ENCODE measurements around the gene RADIL. TPM values are rescaled to one million over a fixed set of nuclear protein-coding genes. Genes with fewer than 3 reads are reported as not detected.

Gene RADIL
- total and polyA plus RNA-seq, 2 of the 13 experiments (the other 11 are each of a cell fraction or from before 2014, with no cell fraction given) = 0.05 to 0.09 TPM

- Histone ChIP-seq H3K4me3 (replicated peaks in 1 of 3; ENCODE audit: insufficient read depth in 1 of 3, low read depth in 2 of 3, low read length in 3 of 3) (no peak overlapping the region), H3K36me3 (replicated peaks in 1 of 2; ENCODE audit: control insufficient read depth in 1 of 2, insufficient read depth in 2 of 2, low read length in 2 of 2) (no peaks in the 10 kb centered on the region), H3K4me2 (ENCODE audit: low read depth, low read length) (no peak overlapping the region), H3K4me1 (ENCODE audit: insufficient read depth, low read length) (0 out of 2 replicates have a peak, but pooled peaks cover under 1% of the 10 kb centered on the region), H3K9ac (ENCODE audit: insufficient read depth, low read depth, low read length) (no peak overlapping the region), H4K20me1 (ENCODE audit: insufficient read depth, low read length) (no peaks in the 10 kb centered on the region), H3K27ac (ENCODE audit: extremely low read length, insufficient read depth, low read length) (no peak overlapping the region), H3K9me3 (ENCODE audit: low read length) (no peaks in the 10 kb centered on the region), H3K27me3 (ENCODE audit: control insufficient read depth in 1 of 2, insufficient read depth in 2 of 2, low read length in 2 of 2) (peaks cover 9 to 72% of the 10 kb centered on the region in 2 experiments; a peak in 4 of 5 replicates), H2AFZ (ENCODE audit: low read length) (no peak overlapping the region), H3K79me2 (ENCODE audit: insufficient read depth, low read length) (no peaks in the 10 kb centered on the region)
- in situ Hi-C loops (cut with HindIII; ENCODE audit: extremely low pct_ligation_motif_present, low pct_unique_long_range_greater_than_20kb) = no loop called here
- no peak for DNase-seq (ENCODE audit: low spot score)
- ChIA-PET POLR2A (no interaction called here), CTCF (ENCODE audit: low intra/inter-chr PET ratio, low total read pairs) (no interaction called here)
- WGBS (ENCODE audit: low lambda C conversion rate) = 13% methylated on average over 3 of the region's 20 CpGs
- no peak for TF ChIP-seq EHMT2 (IDR thresholded peaks at IDR 0.05; ENCODE audit: borderline replicate concordance, low read depth, low read length)
- no peak for TF ChIP-seq KMT2A (CRISPR knock-in tag; IDR thresholded peaks at IDR 0.05)
- no peak for TF ChIP-seq ZSCAN12 (CRISPR knock-in tag; IDR thresholded peaks at IDR 0.05)
- TF ChIP-seq ZNF589 (CRISPR knock-in tag; conservative IDR thresholded peaks at IDR 0.05) = no peak
- TF ChIP-seq MTA1 (CRISPR knock-in tag; IDR thresholded peaks at IDR 0.05; ENCODE audit: borderline replicate concordance) = no peak
- TF ChIP-seq, protein P1, sequence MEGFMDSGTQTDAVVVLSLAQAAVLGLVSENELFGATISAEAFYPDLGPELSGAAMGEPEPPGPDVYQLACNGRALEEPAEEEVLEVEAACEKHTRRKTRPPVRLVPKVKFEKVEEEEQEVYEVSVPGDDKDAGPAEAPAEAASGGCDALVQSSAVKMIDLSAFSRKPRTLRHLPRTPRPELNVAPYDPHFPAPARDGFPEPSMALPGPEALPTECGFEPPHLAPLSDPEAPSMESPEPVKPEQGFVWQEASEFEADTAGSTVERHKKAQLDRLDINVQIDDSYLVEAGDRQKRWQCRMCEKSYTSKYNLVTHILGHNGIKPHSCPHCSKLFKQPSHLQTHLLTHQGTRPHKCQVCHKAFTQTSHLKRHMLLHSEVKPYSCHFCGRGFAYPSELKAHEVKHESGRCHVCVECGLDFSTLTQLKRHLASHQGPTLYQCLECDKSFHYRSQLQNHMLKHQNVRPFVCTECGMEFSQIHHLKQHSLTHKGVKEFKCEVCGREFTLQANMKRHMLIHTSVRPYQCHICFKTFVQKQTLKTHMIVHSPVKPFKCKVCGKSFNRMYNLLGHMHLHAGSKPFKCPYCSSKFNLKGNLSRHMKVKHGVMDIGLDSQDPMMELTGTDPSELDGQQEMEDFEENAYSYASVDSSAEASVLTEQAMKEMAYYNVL (CRISPR knock-in tag; IDR thresholded peaks at IDR 0.05; ENCODE audit: borderline replicate concordance) = no peak
- TF ChIP-seq ARHGAP35 (CRISPR knock-in tag; IDR thresholded peaks at IDR 0.05; ENCODE audit: borderline replicate concordance) = no peak
- FAIRE-seq = no peak
- ATAC-seq = no peak
- intact Hi-C loops (cut with micrococcal nuclease; ENCODE audit: unreplicated experiment) = no loop called here
- BruUV-seq (replicated peaks) = no TSS peak
Observed at GRCh38 chr7:4820967-4821471, 62.5 kb downstream of the RADIL start.
